Smooth muscle cell (in vitro differentiated cells): Measurements from ENCODE around the gene ARHGAP30. TPM values are rescaled to one million over a fixed set of nuclear protein-coding genes. Genes with fewer than 3 reads are reported as not detected.
A peak's percentile ranks its signal among the peaks of the same experiment; 100 is the strongest.
"Not testable (repeated sequence)": the region's sequence is repeated elsewhere in the genome, so short reads cannot be mapped to it uniquely, and the experiment has no call there.

Experiments
- DNase-seq: peaks from one replicate; lab custom pipeline; 2025; ENCODE audit not compliant: unreplicated experiment; lab: John Stamatoyannopoulos, UW
- H2AFZ ChIP-seq: fragments of 200-600 bp; sonication (generic); 2 replicates; pipeline ENCODE4 v1.6.0; 2016; ENCODE audit warnings: antibody characterized with exemption, low read depth, mild to moderate bottlenecking
- H3F3A ChIP-seq: fragments of 200-600 bp; sonication (generic); 2 replicates; pipeline ENCODE4 v1.6.0; 2017; ENCODE audit warnings: antibody characterized with exemption, low read depth
- H3K27ac ChIP-seq: fragments of 200-600 bp; sonication (generic); 2 replicates; pipeline ENCODE4 v1.5.1; 2016; ENCODE audit warnings: low read depth, mild to moderate bottlenecking
- H3K27me3 ChIP-seq: fragments of 200-600 bp; sonication (generic); 2 replicates; pipeline ENCODE4 v1.6.1; 2016; ENCODE audit warnings: low read depth, mild to moderate bottlenecking
- H3K36me3 ChIP-seq: fragments of 200-600 bp; sonication (generic); 2 replicates; pipeline ENCODE4 v1.5.1; 2016; ENCODE audit warnings: low read depth
- H3K4me1 ChIP-seq: fragments of 200-600 bp; sonication (generic); 2 replicates; pipeline ENCODE4 v1.5.1; 2016; ENCODE audit warnings: low read depth
- H3K4me2 ChIP-seq: fragments of 200-600 bp; sonication (generic); 2 replicates; pipeline ENCODE4 v1.6.0; 2016; ENCODE audit warnings: mild to moderate bottlenecking
- H3K4me3 ChIP-seq: fragments of 200-600 bp; sonication (generic); 2 replicates; pipeline ENCODE4 v1.5.1; 2016; ENCODE audit warnings: mild to moderate bottlenecking
- H3K79me2 ChIP-seq: fragments of 200-600 bp; sonication (generic); 2 replicates; pipeline ENCODE4 v1.6.0; 2016; ENCODE audit warnings: low read depth, mild to moderate bottlenecking
- H3K9ac ChIP-seq: fragments of 200-600 bp; sonication (generic); 2 replicates; pipeline ENCODE4 v1.6.0; 2016; ENCODE audit warnings: low read depth
- H3K9me3 ChIP-seq: fragments of 200-600 bp; sonication (generic); replicated peaks from 2 replicates; pipeline ENCODE4 v1.5.1; 2016; ENCODE audit warnings: low read depth
- H4K20me1 ChIP-seq: fragments of 200-600 bp; sonication (generic); 2 replicates; pipeline ENCODE4 v1.6.0; 2016; ENCODE audit warnings: low read depth
- WGBS: methylation state at CpG from one replicate; pipeline ENCODE4 v1.1.7; 2016; ENCODE audit warnings: low lambda C conversion rate; 5-methylcytosine and 5-hydroxymethylcytosine counted together
- polyA plus RNA-seq: library from polyadenylated mRNA; unstranded; fragments of >200 nt; fragmentation: Nextera tagmentation; extraction: Ambion mirVana; gene quantifications from 2 replicates; pipeline ENCODE4 v1.2.1, GENCODE V29; 2016
- total RNA-seq: library from RNA; depleted of rRNA; stranded (reverse); fragments of >200 nt; gene quantifications from 2 replicates; pipeline ENCODE4 v1.2.3, GENCODE V29; 2014
- TF ChIP-seq, protein P1 (sequence below): fragments of 200-600 bp; sonication (generic); IDR thresholded peaks from 2 replicates; pipeline ENCODE4 v1.5.1; 2017; ENCODE audit warnings: borderline replicate concordance, mild to moderate bottlenecking, antibody characterized with exemption; ENCODE audit not compliant: insufficient read depth, poor library complexity, severe bottlenecking

ARHGAP30 gene
- total and polyA plus RNA-seq, 2 experiments from 2014 or later: 0.13 to 1.2 TPM

DNA sequence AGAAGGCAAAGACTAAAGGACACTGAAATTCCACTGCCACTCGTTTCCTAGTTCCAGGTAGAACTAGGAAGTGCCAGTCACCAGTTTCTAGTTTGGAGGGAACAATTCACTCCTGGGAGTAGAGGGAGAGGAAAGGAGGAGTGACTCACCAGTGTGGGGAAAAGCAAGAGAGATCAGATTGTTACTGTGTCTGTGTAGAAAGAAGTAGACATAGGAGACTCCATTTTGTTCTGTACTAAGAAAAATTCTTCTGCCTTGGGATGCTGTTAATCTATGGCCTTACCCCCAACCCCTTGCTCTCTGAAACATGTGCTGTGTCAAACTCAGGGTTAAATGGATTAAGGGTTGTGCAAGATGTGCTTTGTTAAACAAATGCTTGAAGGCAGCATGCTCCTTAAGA, 53.0 kb downstream of the ARHGAP30 start:
- 53% methylated on average over 1 of the region's 1 CpG for whole genome bisulfite sequencing
- not testable (repeated sequence) for H2AFZ ChIP-seq, H3K36me3 ChIP-seq, H3K9me3 ChIP-seq, H4K20me1 ChIP-seq, H3K4me3 ChIP-seq, H3K27me3 ChIP-seq, H3F3A ChIP-seq, H3K9ac ChIP-seq, DNase-seq
- peaks cover 20% of the 10 kb centered on the region for H3K4me1 ChIP-seq
- H3K4me2 ChIP-seq: peak overlapping the region; percentile 8
- H3K27ac ChIP-seq: peak overlapping the region; percentile 71
- peaks cover 48% of the 10 kb centered on the region for H3K79me2 ChIP-seq

DNA sequence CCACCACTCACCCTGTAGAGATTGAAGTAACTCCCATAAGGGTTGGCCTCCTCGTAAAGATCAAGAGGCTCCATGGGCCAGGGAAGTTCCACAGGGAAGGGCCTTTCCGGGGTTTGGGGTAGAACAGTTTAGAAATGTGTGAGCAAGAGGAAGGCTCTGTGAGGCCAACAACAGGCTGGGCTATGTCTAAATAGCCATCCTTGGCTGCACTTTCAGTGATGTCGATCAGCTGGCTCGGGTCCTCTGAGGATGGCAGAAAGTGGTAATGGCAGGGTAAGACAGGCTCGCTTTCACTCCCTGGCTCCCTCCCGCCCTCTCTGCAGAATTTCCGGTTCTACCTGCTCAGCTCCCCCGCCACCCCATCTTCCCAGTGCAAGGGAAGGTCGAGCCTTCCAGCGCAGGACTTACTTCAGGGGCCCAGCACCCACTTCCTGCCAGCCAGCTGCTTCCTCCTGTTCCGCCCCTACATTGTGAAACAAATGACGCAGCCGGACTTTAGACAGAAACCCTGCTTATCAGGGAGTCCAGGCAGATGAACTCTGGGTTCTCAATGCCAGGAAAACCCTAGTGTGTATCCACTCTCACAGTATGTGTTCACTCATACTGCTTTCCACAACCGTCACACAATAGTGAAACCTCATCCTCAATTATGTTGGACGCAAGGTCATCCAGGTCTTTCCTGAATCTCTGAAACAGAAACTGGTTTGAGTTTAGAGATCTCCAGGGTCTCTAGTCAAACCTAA, 56.0 kb downstream of the ARHGAP30 start:
- peak overlapping the region; percentile 46 for H3K9ac ChIP-seq

DNA sequence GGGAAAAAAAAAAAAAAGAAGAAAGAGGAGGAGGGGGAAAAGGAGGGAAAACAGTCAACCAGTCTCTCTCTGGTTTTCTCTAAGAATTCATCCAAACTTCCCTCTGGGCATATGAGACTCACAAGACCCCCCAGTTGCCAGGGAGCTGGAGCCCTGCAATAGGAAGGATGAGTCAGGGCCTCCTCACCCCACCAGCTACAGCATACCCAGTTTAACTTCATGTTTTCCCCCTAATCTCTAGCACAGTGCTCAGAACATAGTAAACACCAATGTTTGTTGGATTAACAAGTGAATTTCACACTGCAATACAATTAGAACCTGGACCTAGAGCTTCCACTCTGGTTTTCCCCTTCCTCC, 56.6 kb downstream of the ARHGAP30 start:
- Histone ChIP-seq H3K27me3 (no peaks in the 10 kb centered on the region), H3K4me1 (peaks cover 13% of the 10 kb centered on the region), H3K4me3 (peak overlapping the region; percentile 28), H2AFZ (peak overlapping the region; percentile 36), H3K9ac (peak overlapping the region; percentile 38), H3F3A (peaks cover 3% of the 10 kb centered on the region), H3K36me3 (no peaks in the 10 kb centered on the region), H3K9me3 (no peaks in the 10 kb centered on the region), H3K4me2 (peak overlapping the region; percentile 78), H3K79me2 (peaks cover 60% of the 10 kb centered on the region), H4K20me1 (peaks cover 16% of the 10 kb centered on the region), H3K27ac (peak overlapping the region; percentile 96)
- no peak for DNase-seq
- TF ChIP-seq, protein P1, sequence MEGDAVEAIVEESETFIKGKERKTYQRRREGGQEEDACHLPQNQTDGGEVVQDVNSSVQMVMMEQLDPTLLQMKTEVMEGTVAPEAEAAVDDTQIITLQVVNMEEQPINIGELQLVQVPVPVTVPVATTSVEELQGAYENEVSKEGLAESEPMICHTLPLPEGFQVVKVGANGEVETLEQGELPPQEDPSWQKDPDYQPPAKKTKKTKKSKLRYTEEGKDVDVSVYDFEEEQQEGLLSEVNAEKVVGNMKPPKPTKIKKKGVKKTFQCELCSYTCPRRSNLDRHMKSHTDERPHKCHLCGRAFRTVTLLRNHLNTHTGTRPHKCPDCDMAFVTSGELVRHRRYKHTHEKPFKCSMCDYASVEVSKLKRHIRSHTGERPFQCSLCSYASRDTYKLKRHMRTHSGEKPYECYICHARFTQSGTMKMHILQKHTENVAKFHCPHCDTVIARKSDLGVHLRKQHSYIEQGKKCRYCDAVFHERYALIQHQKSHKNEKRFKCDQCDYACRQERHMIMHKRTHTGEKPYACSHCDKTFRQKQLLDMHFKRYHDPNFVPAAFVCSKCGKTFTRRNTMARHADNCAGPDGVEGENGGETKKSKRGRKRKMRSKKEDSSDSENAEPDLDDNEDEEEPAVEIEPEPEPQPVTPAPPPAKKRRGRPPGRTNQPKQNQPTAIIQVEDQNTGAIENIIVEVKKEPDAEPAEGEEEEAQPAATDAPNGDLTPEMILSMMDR: no peak

More for the DNA sequence above, 56.0 kb downstream of the ARHGAP30 start:
- DNase-seq: peak; percentile 18
- H3K4me1 ChIP-seq: peaks cover 15% of the 10 kb centered on the region
- peaks cover 15% of the 10 kb centered on the region for H4K20me1 ChIP-seq
- WGBS: 17% methylated on average over 13 of the region's 15 CpGs
- H3K27me3 ChIP-seq: no peaks in the 10 kb centered on the region
- peaks cover 62% of the 10 kb centered on the region for H3K79me2 ChIP-seq
- peaks cover 3% of the 10 kb centered on the region for H3F3A ChIP-seq
- no peaks in the 10 kb centered on the region for H3K9me3 ChIP-seq
- H3K36me3 ChIP-seq: no peaks in the 10 kb centered on the region
- peak overlapping the region; percentile 28 for H3K4me3 ChIP-seq
- H2AFZ ChIP-seq: peak overlapping the region; percentile 36
- TF ChIP-seq, protein P1: no peak
- peak overlapping the region; percentile 78 for H3K4me2 ChIP-seq
- H3K27ac ChIP-seq: peak overlapping the region; percentile 96

DNA sequence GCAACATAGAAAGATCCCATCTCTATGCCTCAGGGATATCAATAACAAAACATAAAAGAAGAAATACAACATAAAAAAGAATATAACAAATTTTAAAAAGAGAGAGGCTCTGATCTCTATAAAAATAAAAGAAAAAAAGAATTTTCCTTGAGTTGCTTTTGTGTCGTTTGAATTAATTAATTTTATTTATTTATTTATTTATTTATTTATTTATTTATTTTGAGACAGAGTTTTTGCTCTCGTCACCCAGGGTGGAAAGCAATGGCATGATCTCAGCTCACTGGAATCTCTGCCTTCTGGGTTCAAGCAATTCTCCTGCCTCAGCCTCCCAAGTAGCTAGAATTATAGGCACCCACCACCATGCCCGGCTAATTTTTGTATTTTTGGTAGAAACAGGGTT, 57.3 kb downstream of the ARHGAP30 start:
- Histone ChIP-seq H2AFZ (no peak overlapping the region), H3F3A (peaks cover 3% of the 10 kb centered on the region), H3K36me3 (no peaks in the 10 kb centered on the region), H3K27ac (peak overlapping the region; percentile 96), H3K27me3 (no peaks in the 10 kb centered on the region), H3K9me3 (no peaks in the 10 kb centered on the region), H3K4me2 (peak overlapping the region; percentile 78), H3K9ac (no peak overlapping the region), H3K79me2 (peaks cover 65% of the 10 kb centered on the region), H4K20me1 (peaks cover 23% of the 10 kb centered on the region), H3K4me3 (no peak overlapping the region), H3K4me1 (peaks cover 11% of the 10 kb centered on the region)
- DNase-seq: no peak
- 79% methylated on average over 3 of the region's 3 CpGs for WGBS
- TF ChIP-seq, protein P1: no peak
